ENCODE data around the gene DNM2.

DNA sequence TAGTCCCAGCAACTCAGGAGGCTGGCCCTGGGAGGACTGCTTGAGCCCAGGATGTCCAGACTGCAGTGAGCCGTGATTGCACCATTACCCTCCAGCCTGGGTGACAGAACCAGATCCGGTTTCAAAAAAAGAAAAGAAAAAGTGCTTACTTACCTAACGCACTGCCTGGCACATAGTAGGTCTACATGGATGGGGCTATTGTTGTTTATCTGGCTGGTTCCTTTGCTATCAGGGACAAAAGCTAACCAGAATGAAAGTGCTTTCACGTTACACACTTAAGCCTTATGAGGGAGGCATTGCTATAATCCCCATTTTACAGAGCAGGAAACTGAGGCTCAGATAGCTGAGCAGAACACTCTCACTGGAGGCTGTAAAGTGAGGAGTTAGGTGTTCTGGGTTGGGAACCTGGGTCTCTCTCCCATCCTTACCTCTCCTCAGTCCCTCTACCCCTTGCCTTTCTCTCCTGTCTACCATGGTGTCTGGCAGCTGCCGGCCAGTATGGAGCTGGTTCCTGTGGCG, 2.8 kb downstream of the DNM2 start:
- TF ChIP-seq, protein P1, sequence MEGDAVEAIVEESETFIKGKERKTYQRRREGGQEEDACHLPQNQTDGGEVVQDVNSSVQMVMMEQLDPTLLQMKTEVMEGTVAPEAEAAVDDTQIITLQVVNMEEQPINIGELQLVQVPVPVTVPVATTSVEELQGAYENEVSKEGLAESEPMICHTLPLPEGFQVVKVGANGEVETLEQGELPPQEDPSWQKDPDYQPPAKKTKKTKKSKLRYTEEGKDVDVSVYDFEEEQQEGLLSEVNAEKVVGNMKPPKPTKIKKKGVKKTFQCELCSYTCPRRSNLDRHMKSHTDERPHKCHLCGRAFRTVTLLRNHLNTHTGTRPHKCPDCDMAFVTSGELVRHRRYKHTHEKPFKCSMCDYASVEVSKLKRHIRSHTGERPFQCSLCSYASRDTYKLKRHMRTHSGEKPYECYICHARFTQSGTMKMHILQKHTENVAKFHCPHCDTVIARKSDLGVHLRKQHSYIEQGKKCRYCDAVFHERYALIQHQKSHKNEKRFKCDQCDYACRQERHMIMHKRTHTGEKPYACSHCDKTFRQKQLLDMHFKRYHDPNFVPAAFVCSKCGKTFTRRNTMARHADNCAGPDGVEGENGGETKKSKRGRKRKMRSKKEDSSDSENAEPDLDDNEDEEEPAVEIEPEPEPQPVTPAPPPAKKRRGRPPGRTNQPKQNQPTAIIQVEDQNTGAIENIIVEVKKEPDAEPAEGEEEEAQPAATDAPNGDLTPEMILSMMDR (IDR thresholded peaks at IDR 0.05): no peak
- no peak for TF ChIP-seq POLR2A (IDR thresholded peaks at IDR 0.05)

Measured in Peyer's patch (tissue), 4 donors.